CD4-positive, alpha-beta T cell treated with Interferon gamma for 1 hour (primary cell): ENCODE data around the gene MYEOV.

Source experiments
- DNase-seq: peaks from one replicate; pipeline ENCODE4 v3.0.0-alpha.2; 2020

The MYEOV gene

GRCh38 chr11:69319255-69320106 is 25.5 kb downstream of the MYEOV start:
- DNase-seq: no peak

DNA sequence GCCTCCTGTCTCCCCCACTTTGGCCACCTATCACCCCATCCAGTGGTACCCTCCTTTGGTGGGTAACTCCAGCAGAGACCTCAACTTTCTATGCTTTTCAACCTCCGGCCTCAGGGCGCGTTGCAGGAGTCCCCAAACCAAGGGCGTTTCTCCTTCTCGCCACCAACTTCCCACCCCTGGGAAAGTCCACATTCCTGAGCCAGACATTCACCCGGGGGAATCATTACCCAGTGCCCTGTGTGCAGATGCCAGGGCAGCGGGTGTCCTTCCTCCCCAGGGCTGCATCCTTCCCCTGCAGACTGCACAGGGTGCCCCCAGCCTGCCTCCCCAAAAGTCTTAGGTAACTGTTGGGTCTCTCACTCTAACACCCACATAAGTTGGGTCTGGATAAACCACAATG is 26.4 kb downstream of the MYEOV start:
- no peak for DNase-seq

GRCh38 chr11:69320756-69321741 is 27.1 kb downstream of the MYEOV start:
- DNase-seq: no peak

GRCh38 chr11:69321877-69322361 is 28.0 kb downstream of the MYEOV start:
- DNase-seq: no peak

DNA sequence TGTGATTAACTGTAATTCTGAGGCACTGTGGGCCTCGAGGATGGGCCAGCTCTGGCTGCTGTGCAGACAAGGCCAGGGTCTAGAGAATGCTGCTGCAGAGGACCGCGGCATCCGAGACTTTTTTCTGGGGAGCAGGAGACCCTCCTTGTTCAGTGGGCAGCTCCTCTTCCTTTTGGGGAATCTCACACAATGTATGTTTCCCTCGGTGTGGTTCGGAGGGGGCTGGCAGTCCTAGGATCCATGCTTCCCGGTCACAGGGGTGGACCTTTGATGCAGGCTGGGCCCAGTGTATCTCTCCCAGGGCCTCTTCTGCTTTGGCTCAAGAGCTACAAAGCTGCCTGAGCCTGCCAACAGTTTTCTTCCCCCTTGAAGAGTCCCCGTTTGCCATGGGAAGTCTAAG is 31.5 kb downstream of the MYEOV start:
- DNase-seq: no peak

- DNase-seq: no peak
Observed at GRCh38 chr11:69326622-69327219, 32.8 kb downstream of the MYEOV start.

- DNase-seq: no peak
Observed at GRCh38 chr11:69327741-69328191, 33.8 kb downstream of the MYEOV start.

GRCh38 chr11:69328231-69328630 is 34.3 kb downstream of the MYEOV start:
- DNase-seq: no peak

GRCh38 chr11:69329581-69329980 is 35.6 kb downstream of the MYEOV start:
- no peak for DNase-seq

GRCh38 chr11:69330330-69330729 is 36.4 kb downstream of the MYEOV start:
- no peak for DNase-seq

DNA sequence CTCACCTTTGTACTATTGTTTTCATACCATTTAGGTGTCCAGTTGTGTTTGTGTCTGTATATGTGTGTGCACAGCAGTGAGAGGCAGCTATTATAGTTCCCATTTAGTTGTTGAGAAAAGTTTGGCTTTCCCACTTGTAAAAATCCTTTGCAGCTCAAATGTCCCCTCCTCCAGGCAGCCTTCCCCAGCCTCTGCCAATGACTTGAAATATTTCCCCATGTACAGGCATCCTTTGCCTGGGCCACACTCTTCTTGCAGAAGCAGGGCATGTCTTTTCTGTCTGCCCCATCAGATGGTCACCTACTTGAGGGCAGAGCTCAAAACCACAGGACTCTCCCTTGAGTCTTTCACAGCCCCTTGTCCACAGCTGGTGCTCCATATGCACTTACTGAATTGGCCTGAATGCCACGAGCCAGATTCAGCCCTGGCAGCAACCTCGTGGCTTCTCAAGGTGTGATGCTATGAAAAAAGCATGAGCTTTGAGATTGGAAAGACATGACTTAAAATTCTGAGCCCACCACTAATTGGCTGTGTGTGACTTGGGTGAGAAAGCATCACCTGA is 39.3 kb downstream of the MYEOV start:
- DNase-seq: no peak

- DNase-seq: no peak
Observed at GRCh38 chr11:69333879-69334278, 39.9 kb downstream of the MYEOV start.

DNA sequence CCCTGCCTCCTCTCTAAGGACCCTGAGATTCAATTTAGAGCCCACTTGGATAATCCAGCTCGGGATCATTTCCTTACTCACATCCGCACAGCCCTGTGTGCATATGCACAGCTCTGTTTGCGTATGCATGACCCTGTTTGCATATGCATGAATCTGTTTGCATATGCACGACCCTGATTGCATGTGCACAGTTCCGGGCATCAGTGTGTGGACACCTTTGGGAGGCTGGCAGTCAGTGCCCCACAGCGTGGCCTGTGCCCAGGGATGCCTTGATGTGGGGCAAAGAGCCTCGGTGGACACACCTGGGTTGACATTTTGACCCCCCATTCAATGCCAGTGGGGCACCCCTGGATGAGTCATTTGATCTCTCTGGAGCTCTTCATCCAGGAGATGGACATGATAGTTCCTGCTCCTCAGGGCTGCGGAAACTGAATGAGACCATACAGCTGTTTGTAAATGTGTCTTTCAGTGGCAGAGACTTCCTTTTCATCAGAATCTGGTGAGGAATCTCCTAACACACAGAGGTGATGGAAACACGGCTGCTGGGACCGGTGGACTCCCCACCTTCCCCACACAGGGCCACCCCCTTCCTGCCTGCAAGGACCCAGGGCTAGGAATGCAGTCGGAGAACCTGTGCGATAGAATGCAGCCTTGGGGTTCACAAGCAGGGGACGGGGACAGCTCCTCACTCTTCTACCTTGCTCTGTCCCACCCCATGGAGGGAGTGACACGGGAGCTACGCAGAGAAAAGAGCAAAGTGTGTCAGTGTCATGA is 41.2 kb downstream of the MYEOV start:
- DNase-seq: no peak

DNA sequence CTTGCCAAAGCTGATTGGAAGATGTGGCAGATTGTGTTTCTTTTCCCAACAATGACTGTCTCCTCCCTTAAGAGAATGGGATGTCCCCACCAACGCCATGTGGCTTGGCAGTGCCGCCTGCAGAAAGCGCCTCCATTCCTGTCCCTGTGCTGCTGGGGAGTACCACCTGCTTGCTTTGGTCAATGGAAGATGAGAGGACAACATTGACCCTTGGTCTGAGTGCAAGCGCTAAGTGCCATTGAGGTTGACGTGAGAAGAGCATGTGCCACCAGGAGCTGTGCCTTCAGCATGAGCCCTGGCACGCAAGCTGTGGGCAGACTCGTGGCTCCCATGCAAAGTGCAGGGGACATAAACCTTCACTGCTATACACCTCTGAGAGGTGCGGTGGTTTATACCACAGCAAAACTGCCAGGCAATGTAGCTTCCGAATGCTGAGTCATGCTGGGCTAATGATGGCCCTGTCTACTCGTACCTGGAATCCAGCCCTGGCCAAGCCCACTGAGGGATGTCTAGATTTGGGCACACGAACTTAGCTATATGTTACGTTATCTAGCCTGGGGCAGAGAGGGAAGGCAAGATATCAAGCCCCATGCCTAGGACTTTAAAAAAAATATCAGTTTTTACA is 41.9 kb downstream of the MYEOV start:
- no peak for DNase-seq

DNA sequence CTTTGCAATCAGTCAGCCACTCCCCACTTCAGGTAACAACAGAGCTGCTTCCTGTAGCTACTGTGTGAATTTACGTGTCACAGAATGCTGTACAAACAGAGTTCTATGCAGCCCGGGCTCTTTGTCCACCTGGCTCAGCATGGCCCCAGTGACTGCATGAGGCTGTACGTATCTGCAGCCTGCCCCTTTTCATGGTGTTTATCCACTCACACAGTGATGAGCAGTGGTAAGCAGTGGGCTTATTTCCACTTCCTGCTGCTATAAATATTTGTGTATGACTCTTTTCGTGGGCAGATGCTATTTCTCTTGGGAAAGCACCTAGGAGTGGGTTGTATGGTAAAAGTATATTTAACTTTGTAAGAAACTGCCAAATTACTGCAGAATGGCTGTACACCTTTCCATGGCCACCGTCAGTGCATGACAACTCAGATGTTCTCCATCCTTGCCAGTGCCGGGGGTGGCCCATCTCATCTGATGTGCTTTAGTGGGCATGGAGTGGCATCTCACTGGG is 43.3 kb downstream of the MYEOV start:
- no peak for DNase-seq

GRCh38 chr11:69339041-69339733 is 45.2 kb downstream of the MYEOV start:
- no peak for DNase-seq

GRCh38 chr11:69339983-69340565 is 46.1 kb downstream of the MYEOV start:
- no peak for DNase-seq

GRCh38 chr11:69342588-69343330 is 48.8 kb downstream of the MYEOV start:
- DNase-seq: no peak
